Activated CD4-positive, alpha-beta T cell treated with anti-CD3 and anti-CD28 coated beads for 36 hours (primary cell): Measurements from ENCODE around the gene SFRP5. TPM values are rescaled to one million over a fixed set of nuclear protein-coding genes. Genes with fewer than 3 reads are reported as not detected.

ENCODE experiments used
- ATAC-seq: fragments of 200-7000 bp; cut with Tn5 transposase; one replicate; pipeline ENCODE4 v1.10.0; 2021; ENCODE audit warnings: mild to moderate bottlenecking, moderate library complexity
- CTCF ChIA-PET: fragments of 350-600 bp; sonication (Branson Sonifier 250); formaldehyde crosslinking; loops from one replicate; lab custom pipeline; 2021; ENCODE audit warnings: antibody characterized with exemption; lab: Charles Lee
- POLR2A ChIA-PET: fragments of 350-600 bp; sonication (Branson Sonifier 250); formaldehyde crosslinking; loops from one replicate; lab custom pipeline; 2021; ENCODE audit warnings: antibody characterized with exemption, inconsistent platforms; lab: Charles Lee
- DNase-seq: peaks from one replicate; pipeline ENCODE4 v3.0.0-alpha.2; 2020
- H3K27ac Mint-ChIP-seq: one replicate; pipeline ENCODE4 v1.8.0; 2021; ENCODE audit warnings: mixed read lengths
- H3K27me3 Mint-ChIP-seq: one replicate; pipeline ENCODE4 v1.8.0; 2021; ENCODE audit warnings: mixed read lengths
- H3K36me3 Mint-ChIP-seq: one replicate; pipeline ENCODE4 v1.8.0; 2021; ENCODE audit warnings: low read depth, mixed read lengths
- H3K4me1 Mint-ChIP-seq: one replicate; pipeline ENCODE4 v1.8.0; 2021; ENCODE audit warnings: mixed read lengths
- H3K4me3 Mint-ChIP-seq: one replicate; pipeline ENCODE4 v1.8.0; 2021; ENCODE audit warnings: mild to moderate bottlenecking, moderate library complexity, mixed read lengths
- H3K9me3 Mint-ChIP-seq: one replicate; pipeline ENCODE4 v1.8.0; 2021; ENCODE audit warnings: low read depth, mixed read lengths
- intact Hi-C, 2 experiments: fragments of 100-400 bp; cut with DNase I in 1 of 2; cut with micrococcal nuclease in 1 of 2; formaldehyde crosslinking; loops; one replicate each; pipeline versions ENCODE4 v1.14.2 to v1.15.1; 2022 to 2024; cut with DNase I, micrococcal nuclease
- total RNA-seq, 2 experiments: library from RNA; stranded (reverse); gene quantifications; one replicate each; pipeline ENCODE4 v1.2.3, GENCODE V29; 2021

The SFRP5 gene
- total RNA-seq, 2 experiments from 2014 or later, result not detected

DNA sequence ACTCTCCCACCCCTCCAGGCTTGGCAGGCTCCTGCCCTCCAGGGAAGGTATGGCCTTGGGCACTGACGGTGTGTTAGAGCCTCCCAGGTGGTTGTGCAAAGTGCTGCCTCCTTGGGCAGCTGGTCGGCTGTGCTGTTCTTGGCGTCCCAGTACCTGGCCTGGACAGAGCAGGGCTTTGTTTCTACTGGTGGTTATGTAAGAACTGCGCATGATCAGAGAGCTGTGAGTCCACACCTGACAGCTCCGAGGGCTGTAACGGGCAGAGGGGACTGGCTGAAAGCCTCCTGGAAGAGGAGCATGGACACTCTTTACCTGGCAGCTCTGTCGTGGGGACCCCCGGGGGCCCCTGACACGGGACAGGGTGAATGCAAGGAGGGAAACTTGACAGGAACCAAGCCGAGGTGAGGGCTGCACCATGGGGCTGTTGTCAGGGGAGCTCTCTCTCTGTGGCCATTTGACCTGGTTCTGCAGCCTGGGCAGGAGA, 3.1 kb upstream of the SFRP5 start:
- H3K36me3 Mint-ChIP-seq, result no peaks in the 10 kb centered on the region
- H3K4me1 Mint-ChIP-seq, result peaks cover 9% of the 10 kb centered on the region
- CTCF ChIA-PET, result interaction anchor here (1.2 to 1.5 kb wide), 2 partner anchors 13 to 58 kb away, joined by 3 to 4 read pairs; no protein-coding TSS in a partner anchor
- DNase-seq, result no peak
- POLR2A ChIA-PET, result no interaction called here
- H3K9me3 Mint-ChIP-seq, result no peaks in the 10 kb centered on the region
- H3K27me3 Mint-ChIP-seq, result peaks cover 23% of the 10 kb centered on the region
- no peak for ATAC-seq
- intact Hi-C loops, result no loop called here
- no peak overlapping the region for H3K4me3 Mint-ChIP-seq
- no peak overlapping the region for H3K27ac Mint-ChIP-seq

- Mint-ChIP-seq H3K9me3 (no peaks in the 10 kb centered on the region), H3K4me1 (peaks cover 9% of the 10 kb centered on the region), H3K27me3 (peaks cover 29% of the 10 kb centered on the region), H3K36me3 (no peaks in the 10 kb centered on the region), H3K4me3 (no peak overlapping the region), H3K27ac (no peak overlapping the region)
- POLR2A ChIA-PET, result no interaction called here
- ATAC-seq, result no peak
- DNase-seq, result no peak
- CTCF ChIA-PET, result interaction anchor here (1.2 to 1.5 kb wide), 4 partner anchors 11 to 72 kb away, joined by 3 to 6 read pairs (median 3); no protein-coding TSS in a partner anchor
- intact Hi-C loops, result no loop called here
These were observed 1.3 kb upstream of the SFRP5 start for GRCh38 chr10:97773096-97773495.

- intact Hi-C loops, result no loop called here
- ATAC-seq (peak; percentile 55), DNase-seq (peak; percentile 23)
- ChIA-PET CTCF (interaction anchor here (0.8 kb wide), 1 partner anchor 89 kb away, joined by 4 read pairs; no protein-coding TSS in a partner anchor), POLR2A (no interaction called here)
- peaks cover 9% of the 10 kb centered on the region for H3K4me1 Mint-ChIP-seq
- H3K9me3 Mint-ChIP-seq, result no peaks in the 10 kb centered on the region
- H3K4me3 Mint-ChIP-seq, result peak overlapping the region; percentile 30
- peaks cover 29% of the 10 kb centered on the region for H3K27me3 Mint-ChIP-seq
- H3K27ac Mint-ChIP-seq, result no peak overlapping the region
- H3K36me3 Mint-ChIP-seq, result no peaks in the 10 kb centered on the region
These were observed 526 bp downstream of the SFRP5 start for GRCh38 chr10:97771055-97771891.

- Mint-ChIP-seq H3K4me1 (peaks cover 9% of the 10 kb centered on the region), H3K27ac (no peak overlapping the region), H3K4me3 (no peak overlapping the region), H3K36me3 (no peaks in the 10 kb centered on the region), H3K27me3 (peaks cover 29% of the 10 kb centered on the region), H3K9me3 (no peaks in the 10 kb centered on the region)
- CTCF ChIA-PET, result no interaction called here
- intact Hi-C loops, result no loop called here
- DNase-seq (no peak), ATAC-seq (no peak)
- POLR2A ChIA-PET, result no interaction called here
These were observed 1.5 kb downstream of the SFRP5 start for GRCh38 chr10:97770255-97770654.

- no peak overlapping the region for H3K4me3 Mint-ChIP-seq
- ATAC-seq (no peak), DNase-seq (no peak)
- ChIA-PET POLR2A (no interaction called here), CTCF (no interaction called here)
- no peak overlapping the region for H3K27ac Mint-ChIP-seq
- peaks cover 29% of the 10 kb centered on the region for H3K27me3 Mint-ChIP-seq
- H3K4me1 Mint-ChIP-seq, result peaks cover 9% of the 10 kb centered on the region
- H3K36me3 Mint-ChIP-seq, result no peaks in the 10 kb centered on the region
- intact Hi-C loops, result no loop called here
- no peaks in the 10 kb centered on the region for H3K9me3 Mint-ChIP-seq
These were observed 3.2 kb downstream of the SFRP5 start for GRCh38 chr10:97768322-97769315.

DNA sequence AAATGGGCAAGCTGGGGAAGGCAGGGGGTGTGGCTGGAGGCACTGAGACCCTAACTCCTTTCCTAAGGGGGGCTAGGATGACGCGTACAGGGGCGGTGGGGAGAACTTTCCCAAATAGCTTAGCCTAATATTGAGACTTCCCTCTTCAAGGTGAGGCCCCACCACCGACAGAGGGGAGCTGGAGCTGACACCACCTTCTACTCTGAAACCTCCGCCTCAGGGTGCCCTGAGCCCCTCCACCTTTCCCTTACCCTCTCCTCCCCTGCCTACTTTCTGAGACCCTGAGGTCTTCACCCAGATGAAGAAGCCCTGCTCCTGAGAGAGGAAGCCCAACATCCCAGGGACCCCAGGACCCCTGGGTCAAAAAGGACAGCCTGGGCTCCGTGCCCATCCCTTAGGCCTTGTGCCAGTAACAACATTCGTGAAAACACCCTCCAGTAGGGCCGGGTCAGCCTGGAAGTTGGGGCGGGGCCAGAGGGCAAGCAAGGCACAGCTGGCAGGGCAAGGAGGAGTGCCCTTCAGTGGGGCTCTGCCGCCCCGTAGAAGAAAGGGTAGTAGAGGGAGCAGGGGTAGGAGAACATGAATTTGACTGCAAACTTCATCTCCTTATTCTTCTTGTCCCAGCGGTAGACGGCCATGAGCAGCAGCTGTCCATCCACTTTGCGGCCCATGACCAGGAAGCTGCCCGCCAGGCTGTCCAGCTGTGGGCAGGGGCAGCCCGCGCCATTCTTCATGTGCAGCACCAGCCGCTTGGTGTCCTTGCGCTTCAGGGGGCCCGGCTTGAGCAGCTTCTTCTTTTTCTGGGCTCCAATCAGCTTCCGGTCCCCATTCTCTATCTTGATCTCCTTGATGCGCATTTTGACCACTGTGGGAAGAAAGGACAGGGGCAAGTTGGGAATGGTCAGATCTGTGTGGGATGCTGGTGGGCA, 4.5 kb downstream of the SFRP5 start:
- Mint-ChIP-seq H3K9me3 (no peaks in the 10 kb centered on the region), H3K27me3 (peaks cover 22% of the 10 kb centered on the region), H3K4me1 (peaks cover 8% of the 10 kb centered on the region), H3K27ac (no peak overlapping the region), H3K4me3 (no peak overlapping the region), H3K36me3 (no peaks in the 10 kb centered on the region)
- CTCF ChIA-PET, result interaction anchor here (0.6 to 0.7 kb wide), 3 partner anchors 10 to 275 kb away, joined by 3 read pairs; no protein-coding TSS in a partner anchor
- intact Hi-C loops, result no loop called here
- POLR2A ChIA-PET, result no interaction called here
- ATAC-seq (no peak), DNase-seq (no peak)

DNA sequence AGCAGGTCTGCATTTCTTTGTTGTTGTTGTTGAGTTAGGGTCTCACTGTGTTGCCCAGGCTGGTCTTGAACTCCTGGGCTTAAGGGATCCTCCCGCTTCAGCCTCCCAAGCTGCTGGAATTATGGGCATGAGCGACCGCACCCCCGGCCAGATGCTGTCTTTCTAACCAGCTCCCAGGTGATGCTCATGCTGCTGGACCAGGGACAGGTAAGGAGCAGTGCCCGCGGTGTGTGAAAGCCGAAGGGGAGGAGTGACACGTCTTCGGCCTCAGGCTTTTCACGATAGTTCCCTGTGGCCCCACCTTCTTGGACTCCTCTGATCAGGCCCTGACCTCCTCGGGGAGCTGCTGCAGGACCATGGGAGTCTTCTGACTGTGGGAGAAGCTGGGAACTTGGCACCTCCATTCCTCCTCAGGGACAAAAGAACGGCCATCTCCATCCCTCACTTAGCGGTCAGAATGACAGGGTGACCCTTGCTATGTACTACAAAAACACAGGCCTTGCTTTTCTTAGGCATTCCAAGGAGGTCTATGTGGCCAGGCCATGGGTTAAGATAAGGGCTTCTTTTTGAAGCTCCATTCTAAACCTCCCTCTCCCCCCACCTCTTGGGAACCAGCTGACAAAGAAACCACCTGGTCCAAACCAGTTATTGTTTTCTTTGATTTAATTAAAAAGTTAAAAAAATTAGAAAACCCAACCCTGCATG, 5.5 kb downstream of the SFRP5 start:
- Mint-ChIP-seq H3K36me3 (peaks cover 7% of the 10 kb centered on the region), H3K9me3 (no peaks in the 10 kb centered on the region), H3K4me3 (no peak overlapping the region), H3K27me3 (peaks cover 17% of the 10 kb centered on the region), H3K4me1 (peaks cover 4% of the 10 kb centered on the region), H3K27ac (no peak overlapping the region)
- DNase-seq, result no peak
- intact Hi-C loops, result no loop called here
- ChIA-PET CTCF (interaction anchor here (0.6 kb wide), 3 partner anchors 11 to 82 kb away, joined by 3 read pairs; no protein-coding TSS in a partner anchor), POLR2A (no interaction called here)
- no peak for ATAC-seq

DNA sequence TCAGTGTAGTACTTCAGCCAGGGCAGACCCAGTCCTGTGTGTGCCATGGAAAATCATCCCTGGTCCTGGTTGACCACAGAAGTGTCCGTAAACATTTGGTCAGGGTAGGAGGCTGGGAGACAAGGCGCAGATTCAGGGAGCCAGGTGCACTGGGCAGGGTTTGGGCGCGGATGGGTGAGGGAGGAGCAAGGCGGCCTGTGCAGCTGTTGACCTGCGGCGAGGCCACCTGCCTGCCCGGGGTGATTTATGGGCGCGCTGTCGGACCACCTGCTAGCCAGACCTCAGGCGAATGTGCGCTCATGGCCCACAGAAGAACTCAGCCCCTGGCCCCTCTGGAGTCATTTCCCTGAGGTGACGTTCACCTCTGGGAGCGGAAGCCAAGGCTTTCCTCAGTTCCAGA, 6.6 kb downstream of the SFRP5 start:
- no peak for DNase-seq
- ChIA-PET POLR2A (no interaction called here), CTCF (no interaction called here)
- Mint-ChIP-seq H3K27me3 (peaks cover 7% of the 10 kb centered on the region), H3K4me3 (no peak overlapping the region), H3K27ac (no peak overlapping the region), H3K4me1 (no peaks in the 10 kb centered on the region), H3K9me3 (no peaks in the 10 kb centered on the region), H3K36me3 (peaks cover 11% of the 10 kb centered on the region)
- no peak for ATAC-seq
- intact Hi-C loops, result no loop called here

DNA sequence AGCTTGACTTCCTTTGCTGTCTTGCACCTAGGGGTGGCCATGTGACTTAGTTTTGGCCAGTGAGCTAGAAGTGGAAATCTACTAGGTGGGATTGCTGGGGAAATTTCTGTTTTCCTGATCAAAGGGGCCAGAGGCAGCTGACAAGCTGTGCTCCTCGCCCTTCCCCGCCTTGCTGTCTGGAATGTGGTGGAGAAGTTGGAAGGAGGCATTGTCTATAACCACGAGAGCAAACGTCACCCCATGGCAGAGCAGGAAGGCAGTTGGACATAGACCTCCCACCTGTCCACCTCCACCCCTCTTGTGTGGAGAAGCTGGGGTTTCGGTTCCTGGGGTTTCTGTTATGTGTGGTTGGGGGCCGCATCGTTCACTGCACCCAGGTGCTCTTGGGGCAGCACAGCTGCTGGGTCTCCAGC, 7.3 kb downstream of the SFRP5 start:
- CTCF ChIA-PET, result interaction anchor here (0.6 to 1.1 kb wide), 3 partner anchors 12 to 40 kb away, joined by 3 read pairs; no protein-coding TSS in a partner anchor

DNA sequence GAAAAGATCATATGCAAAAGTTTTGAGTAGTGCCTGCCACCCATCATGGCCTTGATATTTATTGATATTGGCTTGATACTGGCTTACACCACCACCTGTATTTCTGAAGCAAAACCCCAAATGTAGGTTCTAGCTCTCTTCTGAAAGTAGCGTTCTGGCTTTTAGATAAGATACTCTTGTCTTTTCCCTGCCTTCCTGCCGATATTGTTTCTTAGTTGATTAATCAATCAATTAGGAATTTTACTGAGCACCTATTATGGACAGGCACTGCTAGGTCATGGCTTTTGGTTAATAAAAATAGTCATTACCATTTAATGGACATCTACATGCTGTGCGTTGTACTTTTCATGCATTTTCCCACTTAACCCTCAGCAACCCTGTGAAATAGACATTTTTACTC, 7.9 kb downstream of the SFRP5 start:
- Mint-ChIP-seq H3K4me1 (no peaks in the 10 kb centered on the region), H3K36me3 (peaks cover 20% of the 10 kb centered on the region), H3K27me3 (peaks cover 2% of the 10 kb centered on the region), H3K9me3 (no peaks in the 10 kb centered on the region), H3K4me3 (no peak overlapping the region), H3K27ac (no peak overlapping the region)
- ChIA-PET POLR2A (no interaction called here), CTCF (interaction anchor here (0.7 to 1.9 kb wide), 4 partner anchors 8 to 62 kb away, joined by 3 to 7 read pairs (median 4); no protein-coding TSS in a partner anchor)
- ATAC-seq (no peak), DNase-seq (no peak)
- intact Hi-C loops, result no loop called here

More for the DNA sequence above, 7.3 kb downstream of the SFRP5 start:
- no peak for DNase-seq
- no peaks in the 10 kb centered on the region for H3K4me1 Mint-ChIP-seq
- no peak overlapping the region for H3K4me3 Mint-ChIP-seq
- peaks cover 5% of the 10 kb centered on the region for H3K27me3 Mint-ChIP-seq
- H3K9me3 Mint-ChIP-seq, result no peaks in the 10 kb centered on the region
- peaks cover 17% of the 10 kb centered on the region for H3K36me3 Mint-ChIP-seq
- POLR2A ChIA-PET, result no interaction called here
- H3K27ac Mint-ChIP-seq, result no peak overlapping the region
- ATAC-seq, result no peak
- intact Hi-C loops, result no loop called here
